ENCODE measurements around the gene ATP5ME.

- no peak for TF ChIP-seq CTCF (IDR thresholded peaks at IDR 0.05; ENCODE audit: low read depth, low read length, missing input control)
- no peak for TF ChIP-seq ATF3 (IDR thresholded peaks at IDR 0.05)
- no peak for TF ChIP-seq REST (IDR thresholded peaks at IDR 0.05)
- TF ChIP-seq MAX (IDR thresholded peaks at IDR 0.05) = no peak
- TF ChIP-seq RAD21 (IDR thresholded peaks at IDR 0.05) = no peak
- TF ChIP-seq YY1 (IDR thresholded peaks at IDR 0.05) = no peak
- TF ChIP-seq ZBTB33 (IDR thresholded peaks at IDR 0.05) = no peak
- no peak for TF ChIP-seq JUND (IDR thresholded peaks at IDR 0.05)
- TF ChIP-seq SP1 (IDR thresholded peaks at IDR 0.05) = no peak
- TF ChIP-seq TAF1 (conservative IDR thresholded peaks at IDR 0.05) = no peak
Observed at GRCh38 chr4:671769-672168, 2.3 kb downstream of the ATP5ME start.

Data from liver (tissue), 3 donors.